Ovary (tissue), 3 donors: ENCODE results near the gene SLC25A15.

Experiments
- POLR2A ChIP-seq: fragments of 450-650 bp; IDR thresholded peaks from one replicate; pipeline ENCODE4 v1.6.1; 2017; ENCODE audit warnings: antibody characterized with exemption, mild to moderate bottlenecking, moderate library complexity
- TF ChIP-seq, protein P1 (sequence below), 3 donors: fragments of 450-650 bp in 2 of 3; fragments of 200-600 bp in 1 of 3; IDR thresholded peaks; one replicate each; pipeline versions ENCODE4 v1.5.1 to v1.8.0; 2016 to 2022; ENCODE audit warnings: antibody characterized with exemption in 3 of 3, mild to moderate bottlenecking in 1 of 3
- donor health status: DM: no; HTN: no; CAD: no.

DNA sequence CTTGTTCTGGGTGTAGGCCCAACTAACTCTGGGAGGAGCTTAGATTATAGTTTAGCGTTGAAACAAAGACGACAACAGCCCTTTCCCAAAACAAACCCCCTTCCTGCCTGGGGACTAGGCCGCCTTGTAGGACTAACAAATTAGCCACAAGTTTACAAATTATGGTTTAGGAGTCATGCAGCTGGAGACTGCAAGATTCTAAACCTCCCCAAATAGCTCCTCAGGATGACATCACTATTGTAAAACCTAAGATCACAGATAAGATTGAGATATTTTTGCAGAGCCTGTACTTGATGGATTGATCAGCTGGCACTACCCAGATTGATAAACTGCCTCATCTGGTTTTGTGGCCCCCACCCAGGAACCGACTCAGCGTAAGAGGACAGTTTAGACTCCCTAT, 2.3 kb upstream of the SLC25A15 start:
- TF ChIP-seq, protein P1, sequence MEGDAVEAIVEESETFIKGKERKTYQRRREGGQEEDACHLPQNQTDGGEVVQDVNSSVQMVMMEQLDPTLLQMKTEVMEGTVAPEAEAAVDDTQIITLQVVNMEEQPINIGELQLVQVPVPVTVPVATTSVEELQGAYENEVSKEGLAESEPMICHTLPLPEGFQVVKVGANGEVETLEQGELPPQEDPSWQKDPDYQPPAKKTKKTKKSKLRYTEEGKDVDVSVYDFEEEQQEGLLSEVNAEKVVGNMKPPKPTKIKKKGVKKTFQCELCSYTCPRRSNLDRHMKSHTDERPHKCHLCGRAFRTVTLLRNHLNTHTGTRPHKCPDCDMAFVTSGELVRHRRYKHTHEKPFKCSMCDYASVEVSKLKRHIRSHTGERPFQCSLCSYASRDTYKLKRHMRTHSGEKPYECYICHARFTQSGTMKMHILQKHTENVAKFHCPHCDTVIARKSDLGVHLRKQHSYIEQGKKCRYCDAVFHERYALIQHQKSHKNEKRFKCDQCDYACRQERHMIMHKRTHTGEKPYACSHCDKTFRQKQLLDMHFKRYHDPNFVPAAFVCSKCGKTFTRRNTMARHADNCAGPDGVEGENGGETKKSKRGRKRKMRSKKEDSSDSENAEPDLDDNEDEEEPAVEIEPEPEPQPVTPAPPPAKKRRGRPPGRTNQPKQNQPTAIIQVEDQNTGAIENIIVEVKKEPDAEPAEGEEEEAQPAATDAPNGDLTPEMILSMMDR (IDR thresholded peaks at IDR 0.05) = no peak
- no peak for TF ChIP-seq POLR2A
